ENCODE results near the gene PEMT. TPM values are rescaled to one million over a fixed set of nuclear protein-coding genes. Genes with fewer than 3 reads are reported as not detected.

PEMT gene
- total RNA-seq, 1 experiment from 2014 or later = 39.8 TPM

- H3K36me3 ChIP-seq (ENCODE audit: insufficient read depth, low read length, poor library complexity, severe bottlenecking) = no peaks in the 10 kb centered on the region
- BruUV-seq (replicated peaks) = no TSS peak
- peak overlapping the region; percentile 78 for H3K27ac ChIP-seq (ENCODE audit: low read depth, low read length, poor library complexity, severe bottlenecking)
- intact Hi-C loops (cut with micrococcal nuclease; ENCODE audit: unreplicated experiment) = no loop called here
- H3K4me1 ChIP-seq (ENCODE audit: insufficient read depth, low read length, poor library complexity, severe bottlenecking) = peaks cover 33% of the 10 kb centered on the region
- TF ChIP-seq CTCF (conservative IDR thresholded peaks at IDR 0.05; ENCODE audit: low read depth, low read length) (no peak), EZH2 (IDR thresholded peaks at IDR 0.05; ENCODE audit: borderline replicate concordance, low read depth, low read length, poor library complexity, severe bottlenecking) (no peak)
- no peak overlapping the region for H3K4me3 ChIP-seq (ENCODE audit: low read depth, low read length, poor library complexity, severe bottlenecking)
- H3K9me3 ChIP-seq (ENCODE audit: low read depth, low read length, poor library complexity, severe bottlenecking) = no peaks in the 10 kb centered on the region
- H3K27me3 ChIP-seq (replicated peaks; ENCODE audit: insufficient read depth, low read depth, low read length, poor library complexity) = no peaks in the 10 kb centered on the region
- ChIA-PET POLR2A (ENCODE audit: low non-redundant PET) (no interaction called here), CTCF (no interaction called here)
- peak; percentile 87 for DNase-seq (ENCODE audit: low spot score)
These were observed 55.6 kb downstream of the PEMT start for GRCh38 chr17:17535957-17536356.

- intact Hi-C loops (cut with micrococcal nuclease; ENCODE audit: unreplicated experiment) = no loop called here
- Histone ChIP-seq H3K27me3 (replicated peaks; ENCODE audit: insufficient read depth, low read depth, low read length, poor library complexity) (no peaks in the 10 kb centered on the region), H3K36me3 (ENCODE audit: insufficient read depth, low read length, poor library complexity, severe bottlenecking) (no peaks in the 10 kb centered on the region), H3K4me3 (ENCODE audit: low read depth, low read length, poor library complexity, severe bottlenecking) (no peak overlapping the region), H3K9me3 (ENCODE audit: low read depth, low read length, poor library complexity, severe bottlenecking) (no peaks in the 10 kb centered on the region), H3K4me1 (ENCODE audit: insufficient read depth, low read length, poor library complexity, severe bottlenecking) (peaks cover 33% of the 10 kb centered on the region), H3K27ac (ENCODE audit: low read depth, low read length, poor library complexity, severe bottlenecking) (no peak overlapping the region)
- CTCF ChIA-PET = no interaction called here
- TF ChIP-seq EZH2 (IDR thresholded peaks at IDR 0.05; ENCODE audit: borderline replicate concordance, low read depth, low read length, poor library complexity, severe bottlenecking) (no peak), CTCF (conservative IDR thresholded peaks at IDR 0.05; ENCODE audit: low read depth, low read length) (no peak)
- no peak for DNase-seq (ENCODE audit: low spot score)
- BruUV-seq (replicated peaks) = no TSS peak
- POLR2A ChIA-PET (ENCODE audit: low non-redundant PET) = no interaction called here
These were observed 57.5 kb downstream of the PEMT start for GRCh38 chr17:17533901-17534441.

GRCh38 chr17:17532991-17533390 lies 58.5 kb downstream of the PEMT start:
- intact Hi-C loops (cut with micrococcal nuclease; ENCODE audit: unreplicated experiment) = no loop called here
- BruUV-seq (replicated peaks) = no TSS peak
- Histone ChIP-seq H3K4me1 (ENCODE audit: insufficient read depth, low read length, poor library complexity, severe bottlenecking) (peaks cover 23% of the 10 kb centered on the region), H3K4me3 (ENCODE audit: low read depth, low read length, poor library complexity, severe bottlenecking) (no peak overlapping the region), H3K27ac (ENCODE audit: low read depth, low read length, poor library complexity, severe bottlenecking) (no peak overlapping the region), H3K9me3 (ENCODE audit: low read depth, low read length, poor library complexity, severe bottlenecking) (no peaks in the 10 kb centered on the region), H3K36me3 (ENCODE audit: insufficient read depth, low read length, poor library complexity, severe bottlenecking) (no peaks in the 10 kb centered on the region), H3K27me3 (replicated peaks; ENCODE audit: insufficient read depth, low read depth, low read length, poor library complexity) (no peaks in the 10 kb centered on the region)
- no peak for DNase-seq (ENCODE audit: low spot score)
- no peak for TF ChIP-seq CTCF (conservative IDR thresholded peaks at IDR 0.05; ENCODE audit: low read depth, low read length)
- no peak for TF ChIP-seq EZH2 (IDR thresholded peaks at IDR 0.05; ENCODE audit: borderline replicate concordance, low read depth, low read length, poor library complexity, severe bottlenecking)
- POLR2A ChIA-PET (ENCODE audit: low non-redundant PET) = no interaction called here
- CTCF ChIA-PET = no interaction called here

Data from A673 (cell line).